WTC11 (cell line): ENCODE data around the gene HSFX2.

ENCODE experiments used
- CREB1 ChIP-seq: sonication (generic); formaldehyde crosslinking; IDR thresholded peaks from 2 replicates; pipeline ENCODE4 v1.8.0; 2023; ENCODE audit warnings: mild to moderate bottlenecking, missing genetic modification reagents
- FOXP1 ChIP-seq: sonication (generic); formaldehyde crosslinking; IDR thresholded peaks from 2 replicates; pipeline ENCODE4 v1.8.0; 2022; ENCODE audit warnings: missing genetic modification reagents, mild to moderate bottlenecking, moderate library complexity, borderline replicate concordance
- NR2C2 ChIP-seq: sonication (generic); formaldehyde crosslinking; IDR thresholded peaks from 2 replicates; pipeline ENCODE4 v1.8.0; 2022; ENCODE audit warnings: mild to moderate bottlenecking, missing genetic modification reagents
- TF ChIP-seq, protein P1 (sequence below): sonication (generic); formaldehyde crosslinking; IDR thresholded peaks from 2 replicates; pipeline ENCODE4 v1.8.1; 2022; ENCODE audit warnings: low read depth, mild to moderate bottlenecking, moderate library complexity, missing genetic modification reagents, borderline replicate concordance
- TF ChIP-seq, protein P2 (sequence below): fragments of 200-600 bp; IDR thresholded peaks from 2 replicates; pipeline ENCODE4 v1.8.0; 2022; ENCODE audit warnings: antibody characterized with exemption
- TF ChIP-seq, protein P3 (sequence below): sonication (generic); formaldehyde crosslinking; IDR thresholded peaks from 2 replicates; pipeline ENCODE4 v1.8.1; 2023; ENCODE audit warnings: mild to moderate bottlenecking, missing genetic modification reagents
- TF ChIP-seq, protein P4 (sequence below): sonication (generic); formaldehyde crosslinking; IDR thresholded peaks from 2 replicates; pipeline ENCODE4 v1.8.1; 2023; ENCODE audit warnings: mild to moderate bottlenecking, missing genetic modification reagents, moderate library complexity
- TF ChIP-seq, protein P5 (sequence below): sonication (generic); formaldehyde crosslinking; IDR thresholded peaks from 2 replicates; pipeline ENCODE4 v1.8.1; 2023; ENCODE audit warnings: mild to moderate bottlenecking, missing genetic modification reagents

DNA sequence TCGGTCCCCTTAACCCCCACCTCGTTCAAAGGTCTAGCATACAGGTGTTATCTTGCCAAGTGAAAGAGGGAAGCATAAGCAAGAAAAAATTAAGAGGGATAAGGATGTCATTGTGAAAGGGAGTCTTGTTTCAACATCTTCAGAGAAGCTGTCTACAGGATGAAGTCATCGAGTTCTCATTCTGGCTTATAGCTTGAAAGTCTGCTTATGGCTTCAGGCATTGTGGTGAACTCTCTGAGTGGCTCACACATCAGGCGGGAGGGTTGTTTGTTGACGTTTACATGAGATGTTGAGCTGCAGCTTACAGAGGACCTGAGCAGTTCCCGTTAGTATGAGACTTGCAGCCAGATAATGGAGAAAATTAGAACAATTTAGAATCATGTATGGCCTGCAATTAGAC lies 24.4 kb downstream of the HSFX2 start:
- TF ChIP-seq, protein P1, sequence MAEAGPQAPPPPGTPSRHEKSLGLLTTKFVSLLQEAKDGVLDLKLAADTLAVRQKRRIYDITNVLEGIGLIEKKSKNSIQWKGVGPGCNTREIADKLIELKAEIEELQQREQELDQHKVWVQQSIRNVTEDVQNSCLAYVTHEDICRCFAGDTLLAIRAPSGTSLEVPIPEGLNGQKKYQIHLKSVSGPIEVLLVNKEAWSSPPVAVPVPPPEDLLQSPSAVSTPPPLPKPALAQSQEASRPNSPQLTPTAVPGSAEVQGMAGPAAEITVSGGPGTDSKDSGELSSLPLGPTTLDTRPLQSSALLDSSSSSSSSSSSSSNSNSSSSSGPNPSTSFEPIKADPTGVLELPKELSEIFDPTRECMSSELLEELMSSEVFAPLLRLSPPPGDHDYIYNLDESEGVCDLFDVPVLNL (CRISPR knock-in tag): no peak
- TF ChIP-seq, protein P2, sequence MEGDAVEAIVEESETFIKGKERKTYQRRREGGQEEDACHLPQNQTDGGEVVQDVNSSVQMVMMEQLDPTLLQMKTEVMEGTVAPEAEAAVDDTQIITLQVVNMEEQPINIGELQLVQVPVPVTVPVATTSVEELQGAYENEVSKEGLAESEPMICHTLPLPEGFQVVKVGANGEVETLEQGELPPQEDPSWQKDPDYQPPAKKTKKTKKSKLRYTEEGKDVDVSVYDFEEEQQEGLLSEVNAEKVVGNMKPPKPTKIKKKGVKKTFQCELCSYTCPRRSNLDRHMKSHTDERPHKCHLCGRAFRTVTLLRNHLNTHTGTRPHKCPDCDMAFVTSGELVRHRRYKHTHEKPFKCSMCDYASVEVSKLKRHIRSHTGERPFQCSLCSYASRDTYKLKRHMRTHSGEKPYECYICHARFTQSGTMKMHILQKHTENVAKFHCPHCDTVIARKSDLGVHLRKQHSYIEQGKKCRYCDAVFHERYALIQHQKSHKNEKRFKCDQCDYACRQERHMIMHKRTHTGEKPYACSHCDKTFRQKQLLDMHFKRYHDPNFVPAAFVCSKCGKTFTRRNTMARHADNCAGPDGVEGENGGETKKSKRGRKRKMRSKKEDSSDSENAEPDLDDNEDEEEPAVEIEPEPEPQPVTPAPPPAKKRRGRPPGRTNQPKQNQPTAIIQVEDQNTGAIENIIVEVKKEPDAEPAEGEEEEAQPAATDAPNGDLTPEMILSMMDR: no peak
- TF ChIP-seq CREB1 (no peak), NR2C2 (CRISPR knock-in tag) (no peak), FOXP1 (CRISPR knock-in tag) (no peak)
- TF ChIP-seq, protein P3, sequence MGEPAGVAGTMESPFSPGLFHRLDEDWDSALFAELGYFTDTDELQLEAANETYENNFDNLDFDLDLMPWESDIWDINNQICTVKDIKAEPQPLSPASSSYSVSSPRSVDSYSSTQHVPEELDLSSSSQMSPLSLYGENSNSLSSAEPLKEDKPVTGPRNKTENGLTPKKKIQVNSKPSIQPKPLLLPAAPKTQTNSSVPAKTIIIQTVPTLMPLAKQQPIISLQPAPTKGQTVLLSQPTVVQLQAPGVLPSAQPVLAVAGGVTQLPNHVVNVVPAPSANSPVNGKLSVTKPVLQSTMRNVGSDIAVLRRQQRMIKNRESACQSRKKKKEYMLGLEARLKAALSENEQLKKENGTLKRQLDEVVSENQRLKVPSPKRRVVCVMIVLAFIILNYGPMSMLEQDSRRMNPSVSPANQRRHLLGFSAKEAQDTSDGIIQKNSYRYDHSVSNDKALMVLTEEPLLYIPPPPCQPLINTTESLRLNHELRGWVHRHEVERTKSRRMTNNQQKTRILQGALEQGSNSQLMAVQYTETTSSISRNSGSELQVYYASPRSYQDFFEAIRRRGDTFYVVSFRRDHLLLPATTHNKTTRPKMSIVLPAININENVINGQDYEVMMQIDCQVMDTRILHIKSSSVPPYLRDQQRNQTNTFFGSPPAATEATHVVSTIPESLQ (CRISPR knock-in tag): no peak
- TF ChIP-seq, protein P4, sequence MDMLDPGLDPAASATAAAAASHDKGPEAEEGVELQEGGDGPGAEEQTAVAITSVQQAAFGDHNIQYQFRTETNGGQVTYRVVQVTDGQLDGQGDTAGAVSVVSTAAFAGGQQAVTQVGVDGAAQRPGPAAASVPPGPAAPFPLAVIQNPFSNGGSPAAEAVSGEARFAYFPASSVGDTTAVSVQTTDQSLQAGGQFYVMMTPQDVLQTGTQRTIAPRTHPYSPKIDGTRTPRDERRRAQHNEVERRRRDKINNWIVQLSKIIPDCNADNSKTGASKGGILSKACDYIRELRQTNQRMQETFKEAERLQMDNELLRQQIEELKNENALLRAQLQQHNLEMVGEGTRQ (CRISPR knock-in tag): no peak
- TF ChIP-seq, protein P5, sequence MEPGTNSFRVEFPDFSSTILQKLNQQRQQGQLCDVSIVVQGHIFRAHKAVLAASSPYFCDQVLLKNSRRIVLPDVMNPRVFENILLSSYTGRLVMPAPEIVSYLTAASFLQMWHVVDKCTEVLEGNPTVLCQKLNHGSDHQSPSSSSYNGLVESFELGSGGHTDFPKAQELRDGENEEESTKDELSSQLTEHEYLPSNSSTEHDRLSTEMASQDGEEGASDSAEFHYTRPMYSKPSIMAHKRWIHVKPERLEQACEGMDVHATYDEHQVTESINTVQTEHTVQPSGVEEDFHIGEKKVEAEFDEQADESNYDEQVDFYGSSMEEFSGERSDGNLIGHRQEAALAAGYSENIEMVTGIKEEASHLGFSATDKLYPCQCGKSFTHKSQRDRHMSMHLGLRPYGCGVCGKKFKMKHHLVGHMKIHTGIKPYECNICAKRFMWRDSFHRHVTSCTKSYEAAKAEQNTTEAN (CRISPR knock-in tag): no peak
